Eye (tissue), 1 donor: Measurements from ENCODE around the gene CCHCR1.

ENCODE experiments used
- DNase-seq: peaks from one replicate; pipeline ENCODE4 v3.0.0-alpha.2; 2015

Gene CCHCR1

DNA sequence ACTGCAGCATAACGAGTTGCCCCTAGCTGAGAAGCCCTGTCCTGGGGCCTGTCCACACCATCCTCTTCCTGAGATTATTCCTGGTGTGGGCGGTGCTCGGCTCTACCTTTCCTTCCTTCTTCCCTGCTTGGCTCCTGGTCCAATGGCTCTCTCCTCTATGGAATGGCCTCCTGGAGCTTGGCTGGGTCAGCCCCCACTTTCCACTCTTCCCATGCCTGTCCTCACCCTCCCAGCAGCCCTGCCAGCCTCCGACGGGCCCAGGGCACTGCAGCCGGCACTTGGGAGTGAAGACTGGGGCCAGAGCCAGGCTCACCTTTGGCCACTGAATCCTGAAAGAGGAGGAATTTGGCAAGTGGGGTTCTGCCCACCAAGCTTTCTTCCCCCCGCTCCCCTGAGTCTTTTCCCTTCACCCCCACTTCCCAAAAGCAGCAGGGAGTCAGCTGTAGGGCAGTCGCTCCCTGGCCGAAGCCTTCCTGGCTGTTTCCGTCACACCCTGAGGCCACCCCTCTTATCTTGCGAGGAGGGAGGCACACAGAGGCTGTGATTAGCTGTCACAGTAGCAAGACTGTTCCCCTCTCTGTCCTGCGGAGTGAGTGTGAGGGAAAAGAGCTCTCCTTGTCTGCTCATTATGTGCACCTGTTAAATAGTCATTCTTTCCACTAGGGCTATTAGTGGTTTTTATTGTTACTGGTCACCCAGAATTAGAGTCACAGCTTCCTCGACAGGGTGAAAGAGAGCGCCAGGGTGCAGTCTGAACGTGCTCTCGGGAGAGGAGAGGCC lies 31.0 kb downstream of the CCHCR1 start:
- no peak for DNase-seq

DNA sequence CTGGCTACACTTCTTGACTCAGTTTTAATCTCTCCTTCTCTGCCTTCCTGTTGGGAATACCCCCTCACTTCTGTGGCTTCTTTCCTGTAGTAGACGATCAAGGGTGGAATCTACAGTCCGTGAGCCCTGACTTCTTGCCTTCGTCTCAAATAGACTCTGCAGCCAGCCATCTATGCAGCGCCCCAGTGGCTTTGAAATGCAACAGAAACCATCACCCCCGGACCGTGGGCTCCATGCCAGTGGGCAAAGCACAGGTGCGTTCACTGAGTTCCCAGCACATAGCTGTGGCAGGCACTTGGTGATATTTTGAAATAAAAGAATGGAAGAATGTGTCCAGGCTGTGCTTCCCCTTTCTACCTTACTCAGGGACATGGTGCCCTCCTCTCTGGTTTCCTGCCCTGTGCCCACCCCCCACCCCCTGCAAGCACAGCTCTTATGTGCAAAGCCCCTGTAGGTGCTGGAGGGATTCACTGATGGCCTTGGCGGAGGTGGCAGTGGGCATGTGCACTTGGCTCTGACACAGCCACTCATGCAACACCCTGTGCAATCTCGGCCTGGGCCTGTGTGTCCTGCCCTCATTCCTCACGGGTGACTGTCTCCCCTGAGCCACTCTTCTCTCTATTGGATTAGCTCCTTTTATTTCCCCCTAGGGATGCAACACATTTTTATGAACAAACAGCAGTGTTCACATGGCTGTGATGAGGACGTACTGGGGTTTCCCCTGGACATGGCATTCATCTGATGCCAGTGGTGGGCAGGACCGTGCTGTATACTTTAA lies 31.8 kb downstream of the CCHCR1 start:
- DNase-seq: no peak

DNA sequence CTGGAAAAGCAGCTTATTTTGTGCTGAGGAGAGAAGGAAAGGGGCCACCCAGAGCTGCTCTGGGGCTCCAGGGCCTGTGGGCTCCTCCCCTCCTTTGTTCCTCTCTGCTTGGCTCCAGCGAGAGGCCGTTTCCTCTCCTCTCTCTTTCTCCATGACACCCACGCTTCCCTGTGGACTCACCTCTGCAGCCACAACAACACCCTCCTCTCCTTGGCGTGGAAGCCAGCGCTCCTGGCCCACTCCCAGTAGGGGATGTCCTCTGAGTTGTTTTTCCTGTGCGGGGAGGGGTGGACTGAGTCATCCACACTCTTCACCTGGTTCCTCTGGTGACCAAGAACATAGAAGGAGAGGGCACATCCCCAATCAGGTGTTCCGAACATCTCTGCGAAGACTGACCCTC lies 32.4 kb downstream of the CCHCR1 start:
- DNase-seq: no peak

DNA sequence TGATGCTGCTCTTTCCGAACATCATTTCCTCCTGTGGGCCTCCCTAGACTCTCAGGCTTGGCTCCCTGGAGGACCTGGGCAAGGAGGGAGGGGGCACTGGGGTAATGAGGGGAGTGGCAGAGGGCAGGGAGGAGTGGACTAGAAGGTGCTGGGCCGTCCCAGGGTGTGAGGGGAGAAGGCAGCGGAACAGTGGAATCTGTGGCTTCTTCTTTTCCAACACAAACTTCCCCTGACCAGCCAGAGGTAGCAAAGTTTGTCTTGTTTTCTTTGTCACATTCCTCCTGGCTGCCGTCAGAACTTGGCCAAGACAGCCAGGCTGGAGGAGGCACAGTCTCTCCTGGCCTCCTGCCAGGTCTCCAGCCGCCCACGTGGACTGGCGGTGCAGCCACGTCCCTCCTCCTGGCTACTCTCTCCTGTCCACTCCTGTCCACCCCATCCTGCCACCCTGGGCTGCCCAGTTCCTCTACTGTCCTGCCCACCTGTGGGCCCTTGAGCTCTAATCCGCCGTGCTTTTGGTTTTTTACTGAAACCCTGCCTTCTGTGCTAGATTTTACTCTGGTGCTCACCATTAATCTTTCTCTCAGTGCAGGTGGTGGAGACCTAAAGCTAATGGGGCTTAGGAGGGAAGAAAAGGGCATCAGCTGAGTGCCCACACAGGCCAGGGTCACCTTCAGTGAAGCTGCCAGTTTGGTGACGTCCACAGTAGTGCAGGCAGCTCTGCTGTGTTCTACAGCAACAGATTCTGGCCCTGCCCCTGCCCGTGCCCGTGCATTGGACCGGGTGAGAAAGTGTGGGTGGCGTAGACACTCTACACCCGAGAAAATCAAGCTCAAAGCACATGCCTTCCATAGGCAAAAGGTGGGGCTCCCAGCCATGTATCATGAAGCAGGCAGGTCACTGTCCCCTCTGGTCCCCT lies 34.6 kb downstream of the CCHCR1 start:
- DNase-seq: peak; percentile 55

DNA sequence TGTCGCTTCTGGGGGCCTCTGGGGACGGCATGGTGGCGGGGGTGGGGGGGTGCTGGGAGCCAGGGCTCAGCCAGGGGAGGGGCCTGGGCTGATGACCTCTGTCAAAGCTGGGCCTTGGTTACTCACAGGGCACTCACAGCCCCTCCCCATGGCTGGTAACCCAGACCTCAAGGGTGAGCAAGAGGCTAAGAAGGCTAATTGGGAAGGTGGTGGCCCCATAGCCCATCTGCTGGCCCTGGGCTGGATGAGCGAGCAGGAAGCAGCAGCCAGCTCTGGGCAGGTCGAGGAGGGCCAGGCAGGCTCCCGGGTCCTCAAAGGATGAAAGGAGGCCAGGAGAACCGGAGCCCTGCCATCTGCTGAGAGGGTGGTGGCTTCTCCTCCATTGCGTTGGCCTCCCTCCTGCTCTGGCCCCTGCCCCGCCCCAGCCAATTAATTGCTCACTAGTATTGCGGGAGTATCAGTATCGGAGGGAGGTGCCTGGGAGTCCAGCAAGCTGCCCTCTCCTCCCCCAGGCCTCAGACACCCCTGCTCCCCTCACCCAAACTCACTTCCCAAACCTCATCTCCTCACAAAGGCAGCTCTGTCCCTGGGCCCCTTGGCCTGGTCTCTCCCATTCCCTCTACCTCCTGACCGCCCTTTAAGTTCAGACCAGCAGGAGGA lies 36.3 kb downstream of the CCHCR1 start:
- DNase-seq: no peak

DNA sequence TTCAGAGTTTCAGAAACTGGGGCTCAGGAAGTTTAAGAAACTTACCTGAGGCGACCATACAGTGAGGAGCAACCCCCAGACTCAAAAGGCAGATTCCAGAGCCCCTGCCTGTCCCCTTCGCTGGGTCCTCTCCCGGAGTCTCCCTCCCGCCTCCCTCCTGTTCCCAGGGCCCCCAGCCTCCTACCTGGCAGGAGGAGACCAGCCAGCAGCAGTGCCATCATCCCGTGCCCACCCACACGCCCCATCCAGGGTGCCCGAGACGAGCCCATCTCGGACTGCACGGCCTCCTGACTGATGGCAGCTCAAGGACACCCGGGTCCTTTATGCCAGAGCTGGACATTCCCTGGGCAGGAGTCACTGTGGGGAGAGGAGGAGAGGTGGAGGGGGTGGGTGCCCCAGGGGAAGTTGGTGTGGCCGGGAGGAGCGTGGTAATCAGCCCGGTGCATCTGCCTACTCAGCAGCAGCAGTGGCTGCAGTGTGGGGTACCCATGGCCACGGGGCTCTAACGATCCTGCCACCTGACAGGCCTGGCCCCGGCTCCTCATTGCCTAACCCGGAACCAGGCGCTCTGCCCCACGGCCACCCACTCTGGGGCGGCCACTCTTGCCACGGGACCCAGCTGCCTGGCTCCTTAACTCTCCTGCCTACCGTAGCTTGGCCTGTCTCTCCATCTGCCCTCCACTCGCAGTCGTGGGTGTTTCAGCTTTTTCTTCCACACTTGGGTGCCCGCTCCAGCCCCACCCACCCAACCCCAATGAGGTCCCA lies 37.3 kb downstream of the CCHCR1 start, which contains the start of gene CDSN:
Gene CDSN (minus strand): TSS at position 296 of the 765 bp plus-strand sequence. CDS start 27 bp downstream, at position 269.
- DNase-seq: no peak

DNA sequence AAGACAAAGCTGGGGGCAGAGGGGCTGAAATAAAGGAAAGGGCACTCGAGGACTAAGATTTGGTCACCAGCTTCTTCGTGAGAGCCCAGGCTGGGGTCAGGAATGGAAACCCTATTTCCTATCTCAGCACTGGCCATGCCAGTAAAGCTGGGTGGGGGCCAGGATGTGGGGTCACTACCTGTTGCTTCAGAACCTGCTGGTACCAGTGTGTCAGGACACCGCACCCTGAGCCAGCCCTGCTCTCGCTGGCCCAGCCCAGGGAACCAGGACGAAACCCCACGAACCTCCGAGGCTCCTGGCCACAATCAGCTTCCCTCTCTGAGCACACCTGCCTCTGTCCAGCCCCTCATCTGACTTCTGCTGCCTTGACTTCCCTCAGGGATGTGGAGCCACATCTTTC lies 39.4 kb downstream of the CCHCR1 start:
- no peak for DNase-seq

DNA sequence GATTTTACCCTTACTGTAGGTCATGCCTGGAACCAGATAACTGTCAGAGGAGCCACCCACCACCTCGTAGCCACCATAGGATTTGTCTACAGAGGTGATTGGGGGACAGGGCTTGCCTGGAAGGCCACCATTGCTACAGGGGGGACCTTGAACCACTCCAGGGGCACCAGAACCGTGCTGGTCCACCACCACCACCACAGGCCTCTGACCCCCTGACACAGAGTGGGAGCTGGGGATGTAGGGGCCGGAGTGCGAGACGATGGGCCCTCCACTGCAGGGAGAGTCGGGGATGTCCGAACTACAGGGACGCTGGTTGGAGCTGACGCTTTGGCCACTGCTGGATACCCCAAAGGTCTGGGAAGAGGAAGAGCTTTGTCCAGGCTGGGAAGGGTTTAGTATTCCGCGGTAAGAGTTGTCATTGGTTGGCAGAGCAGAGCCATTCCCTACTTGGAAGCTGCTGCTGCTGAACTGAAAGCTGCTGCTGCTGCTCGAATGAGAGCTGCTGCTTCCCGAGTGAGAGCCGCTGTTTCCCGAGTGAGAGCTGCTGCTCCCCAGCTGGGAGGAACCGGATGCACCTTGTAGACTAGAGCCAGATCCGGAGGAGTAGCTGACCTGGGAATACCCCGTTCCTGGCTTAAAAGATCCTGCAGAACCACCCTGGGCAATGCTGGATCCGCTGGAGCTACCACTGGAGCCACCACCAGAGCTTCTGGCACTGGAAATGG lies 40.8 kb downstream of the CCHCR1 start:
- no peak for DNase-seq

DNA sequence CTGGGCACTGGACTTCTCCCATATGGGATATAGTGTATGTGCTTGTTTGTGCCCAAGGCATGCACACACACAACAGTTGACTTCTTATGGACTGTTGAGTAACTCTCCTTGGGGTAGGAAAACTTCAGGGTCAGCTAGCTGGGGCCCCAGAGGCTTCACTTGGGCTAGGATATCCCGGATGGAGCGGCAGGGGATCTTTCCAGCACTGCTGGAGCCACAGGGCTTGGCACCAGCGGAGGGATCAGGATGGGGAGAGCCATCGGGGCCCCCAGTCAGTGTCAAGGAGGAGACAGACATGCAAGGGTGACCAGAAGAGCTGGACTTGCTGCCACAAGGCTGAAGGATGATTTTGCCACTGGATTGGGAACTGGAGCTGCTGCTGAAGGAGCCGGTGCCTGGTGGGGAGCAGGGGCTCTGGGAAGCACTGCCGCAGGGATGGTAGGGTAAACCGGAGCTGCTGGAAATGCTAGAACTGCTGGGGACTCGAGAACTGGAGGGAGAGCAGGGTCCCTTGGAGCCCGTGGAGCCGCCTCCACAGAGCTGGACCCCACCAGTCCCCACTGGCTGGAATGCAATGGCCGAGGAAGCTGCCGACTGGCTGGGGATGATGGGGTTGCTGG lies 41.6 kb downstream of the CCHCR1 start:
- DNase-seq: no peak

DNA sequence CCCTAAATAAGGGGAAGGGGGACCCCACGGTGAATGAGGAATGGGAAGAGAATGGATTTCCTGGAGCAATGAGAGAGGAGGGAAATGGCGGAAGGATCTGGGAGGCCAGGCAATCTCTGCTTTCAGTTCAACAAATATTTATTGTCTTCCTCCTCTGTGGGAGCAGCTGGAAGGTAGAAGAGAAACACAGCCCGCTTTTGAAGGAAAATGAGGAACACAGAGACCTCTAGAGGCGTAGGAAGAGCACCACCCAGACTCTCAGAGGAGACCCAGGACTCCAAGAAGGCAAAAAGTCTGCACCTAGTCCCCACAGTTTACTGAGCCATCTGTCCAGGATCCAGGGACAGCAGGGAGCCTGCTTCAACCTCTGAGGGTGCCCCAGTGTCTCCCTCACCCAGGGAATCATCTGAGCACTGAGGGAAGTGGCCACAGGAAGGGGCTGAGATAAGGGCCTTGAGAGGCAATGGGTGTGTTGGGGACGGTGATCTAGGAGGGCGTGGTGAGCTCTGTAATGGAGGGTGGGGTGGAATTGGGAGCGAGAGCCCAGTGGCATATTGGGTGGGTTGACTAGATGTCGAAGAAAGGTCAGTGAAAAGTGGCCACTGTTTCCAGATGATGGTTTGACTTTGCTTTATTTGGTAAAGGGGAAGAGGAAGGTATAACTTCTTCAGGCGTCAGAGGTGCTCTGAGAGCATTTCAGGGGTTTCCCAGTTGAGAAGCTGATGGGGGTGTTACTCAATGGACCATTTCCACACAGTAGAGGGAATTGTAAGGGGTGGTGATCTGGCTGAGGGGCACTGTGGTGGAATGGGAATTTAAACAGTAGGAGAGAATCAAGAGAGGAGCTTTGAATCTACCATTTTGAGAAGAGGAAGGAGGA lies 42.4 kb downstream of the CCHCR1 start:
- no peak for DNase-seq

DNA sequence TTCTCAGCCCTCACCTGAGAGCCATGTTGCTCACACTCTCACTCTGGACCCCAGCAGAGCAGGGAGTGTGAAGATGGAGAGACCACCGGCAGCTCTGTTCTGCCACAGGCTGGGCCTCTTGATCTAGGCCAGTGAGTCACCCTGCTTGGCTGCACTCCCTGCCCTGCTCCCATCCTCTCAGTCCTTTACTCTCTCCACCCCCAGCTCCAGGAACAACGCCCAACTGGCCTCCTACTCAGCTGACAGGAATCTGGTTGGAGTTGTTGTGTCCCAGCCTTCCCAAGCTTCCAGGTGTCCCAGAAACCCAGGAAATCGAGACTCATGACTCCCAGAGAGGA lies 43.1 kb downstream of the CCHCR1 start, which contains the start of gene PSORS1C1:
Gene PSORS1C1 (plus strand): TSS at position 260 of the 338 bp plus-strand sequence. CDS start 14,833 bp downstream, outside the sequence.
- DNase-seq: no peak

DNA sequence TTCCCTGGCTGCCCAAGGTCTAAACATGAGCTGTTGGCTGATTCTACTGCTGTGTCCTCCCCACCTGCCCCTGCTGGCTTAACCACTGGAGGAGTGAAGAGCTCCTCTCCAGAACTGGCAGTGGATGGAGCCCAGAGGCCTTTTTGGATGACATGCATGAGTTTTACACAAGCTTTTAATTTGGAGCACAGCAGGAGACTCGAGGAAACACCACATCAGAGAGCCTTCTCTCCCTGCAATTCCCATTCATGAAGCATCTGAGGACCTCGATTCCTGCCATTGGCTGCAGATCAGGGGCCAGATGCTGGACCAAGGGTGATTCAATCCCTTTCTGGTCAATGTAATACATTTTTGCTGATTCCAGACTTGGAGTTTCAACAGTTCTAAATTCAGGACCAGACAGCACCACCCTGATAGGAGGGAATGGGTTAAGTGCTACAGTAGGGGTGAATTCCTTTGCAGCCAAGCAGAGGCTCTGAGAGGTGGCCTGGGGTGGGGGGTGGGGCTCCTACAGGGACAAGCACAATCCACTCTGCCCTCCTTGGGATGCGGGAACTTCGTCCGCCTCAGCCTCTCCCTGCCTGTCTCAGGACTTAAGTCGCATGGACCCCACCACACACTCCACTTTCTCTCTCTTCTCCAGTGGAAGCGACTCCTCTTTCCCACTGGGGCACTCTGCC lies 43.6 kb downstream of the CCHCR1 start:
- no peak for DNase-seq

DNA sequence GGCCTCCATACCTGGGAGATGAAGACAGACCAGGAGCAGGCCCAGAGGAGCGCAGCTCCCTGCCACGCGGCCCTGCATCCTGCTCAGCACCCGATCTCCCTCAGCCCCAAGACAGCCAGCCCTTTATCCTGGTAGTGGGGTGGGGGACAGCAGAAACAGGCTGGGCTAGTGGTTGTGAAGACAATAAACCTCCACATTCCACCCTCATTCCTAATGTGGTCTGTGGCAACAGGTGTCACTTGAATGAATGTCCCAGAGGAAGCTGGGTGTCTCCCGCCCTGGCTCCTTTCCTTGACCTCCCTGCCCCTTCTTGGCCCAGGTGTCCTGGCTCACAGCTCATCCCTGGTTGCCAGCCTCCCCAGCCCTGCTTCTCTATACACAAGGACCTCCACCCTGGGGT lies 45.1 kb downstream of the CCHCR1 start, which contains the start of gene C6orf15:
Gene C6orf15 (minus strand): TSS at position 98 of the 400 bp plus-strand sequence. CDS start 20 bp downstream, at position 78.
- no peak for DNase-seq

DNA sequence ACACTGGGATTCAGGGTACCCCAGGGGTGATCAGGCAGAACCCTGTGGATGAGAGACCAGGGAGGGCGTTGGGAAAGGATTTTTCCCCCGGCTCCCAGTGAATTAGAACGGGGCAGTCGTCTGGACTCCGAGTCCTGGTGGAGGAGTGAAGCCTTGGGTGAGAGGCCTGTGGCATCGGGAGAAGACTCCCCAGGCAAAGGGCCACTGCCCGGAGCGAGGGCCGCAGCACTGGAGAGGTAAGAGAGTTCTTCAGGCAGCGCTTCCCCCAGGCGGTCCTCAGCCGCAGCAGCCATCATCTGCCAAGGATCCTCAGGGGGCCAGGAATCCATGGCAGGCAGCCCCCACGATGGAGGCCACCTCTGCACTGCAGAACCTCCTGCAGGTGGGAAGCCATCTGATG lies 45.9 kb downstream of the CCHCR1 start:
- no peak for DNase-seq

DNA sequence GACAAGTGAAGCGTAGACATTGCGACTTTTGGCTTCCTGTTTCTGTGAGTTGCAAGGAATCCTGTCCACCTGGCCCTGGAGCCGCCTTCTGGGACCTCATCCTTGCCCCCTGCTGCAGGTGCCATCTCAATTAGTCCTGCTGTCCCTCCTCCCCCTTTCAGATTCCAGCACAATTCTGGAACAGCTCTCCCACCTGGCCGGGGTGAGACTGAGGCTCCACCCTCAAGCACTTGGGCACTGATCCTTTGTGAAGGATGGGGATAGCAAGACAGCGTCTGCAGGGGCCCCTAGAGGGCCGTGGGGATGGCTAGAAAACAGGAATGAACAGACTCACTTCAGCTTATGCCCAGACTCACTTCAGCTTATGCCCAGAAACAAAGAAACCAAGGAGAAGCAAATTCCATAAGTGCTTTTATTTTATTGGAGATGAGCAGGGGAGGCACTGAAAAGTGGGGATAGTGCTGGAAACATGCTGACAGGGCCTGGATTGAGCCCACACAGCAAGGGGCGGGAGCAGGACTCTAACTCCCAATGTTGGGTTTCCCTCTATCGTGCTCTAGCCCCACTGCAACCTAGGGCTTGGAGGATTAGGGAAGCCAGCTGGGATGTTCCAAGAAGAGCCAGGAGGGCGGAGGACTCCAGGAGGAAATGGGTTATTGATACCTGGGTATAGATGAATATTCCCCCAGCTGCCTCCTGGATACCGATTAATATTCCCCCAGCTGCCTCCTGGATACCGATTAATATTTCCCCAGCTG lies 46.6 kb downstream of the CCHCR1 start:
- no peak for DNase-seq

DNA sequence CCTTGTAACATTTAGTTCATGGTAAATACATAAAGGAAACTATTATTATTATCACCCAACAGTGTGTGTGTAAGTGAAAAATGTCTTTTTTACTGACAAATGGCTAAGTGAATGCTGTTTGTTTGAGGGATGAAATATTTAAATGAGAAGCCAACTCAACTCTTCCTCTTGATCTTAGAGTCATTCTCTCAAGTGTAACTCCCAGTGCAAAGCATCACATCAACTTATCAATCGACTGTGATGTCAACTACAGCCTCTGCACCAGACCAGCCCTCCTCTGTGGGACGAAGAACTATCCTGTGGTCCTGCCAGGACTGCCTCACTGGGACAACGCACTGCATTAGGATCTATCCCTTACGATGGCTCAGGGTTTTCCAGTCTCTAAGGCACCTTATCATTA lies 50.5 kb downstream of the CCHCR1 start:
- no peak for DNase-seq

DNA sequence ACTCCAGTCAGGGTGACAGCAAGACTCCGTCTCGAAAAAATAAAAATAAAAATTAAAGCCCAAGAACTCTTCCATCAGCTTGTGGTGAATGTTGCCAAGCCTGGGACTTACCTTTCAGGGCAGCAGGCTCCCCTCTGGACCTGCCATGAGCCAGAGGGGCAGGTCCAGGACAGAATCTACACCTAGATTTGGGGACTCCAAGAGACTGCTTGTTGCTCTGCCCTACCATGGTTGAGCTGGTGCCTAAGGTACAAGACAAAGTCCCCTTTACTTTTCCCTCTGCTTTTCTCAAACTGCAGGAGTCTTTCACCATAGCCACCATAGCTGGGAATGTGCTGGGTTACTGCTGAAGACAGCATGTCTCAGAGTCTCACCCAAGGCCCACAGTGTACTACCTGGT lies 54.5 kb downstream of the CCHCR1 start:
- DNase-seq: no peak

DNA sequence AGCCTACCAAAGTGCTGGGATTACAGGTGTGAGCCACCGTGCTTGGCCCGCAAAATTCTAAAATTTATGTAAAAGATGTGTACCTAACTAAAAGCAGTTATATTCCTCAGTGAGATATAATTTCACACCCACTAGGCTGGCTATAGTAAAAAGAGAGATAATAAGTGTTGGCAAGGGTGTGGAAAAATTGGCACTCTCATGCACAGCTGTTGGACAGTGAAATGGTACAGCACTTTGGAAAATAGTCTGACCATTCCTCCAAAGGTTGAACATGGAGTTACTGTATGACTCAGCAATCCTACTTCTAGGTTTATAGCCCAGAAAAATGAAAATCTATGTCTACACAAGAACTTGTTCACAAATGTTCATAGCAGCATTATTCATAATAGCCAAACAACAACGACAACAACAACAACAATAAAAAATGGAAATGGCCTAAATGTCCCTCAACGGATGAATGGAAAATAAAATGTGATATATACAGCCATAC lies 59.1 kb downstream of the CCHCR1 start:
- no peak for DNase-seq
